Cardiac fibroblast (primary cell): ENCODE results near the gene FBXW11.
"Not testable (repeated sequence)": the region's sequence is repeated elsewhere in the genome, so short reads cannot be mapped to it uniquely, and the experiment has no call there.

Source experiments
- DNase-seq, 2 donors: peaks; one replicate each; pipeline versions ENCODE4 v3.0.0 to v3.0.0-alpha.2; 2010; ENCODE audit warnings: low read depth in 2 of 2
- H3K4me3 ChIP-seq, 2 donors: replicated peaks in 1 of 2; 1 replicate in 1 of 2; 2 replicates in 1 of 2; pipeline ENCODE4 v1.5.1; 2011; ENCODE audit warnings: low read depth in 2 of 2, low read length in 2 of 2, mild to moderate bottlenecking in 2 of 2, moderate library complexity in 1 of 2
- CTCF ChIP-seq: IDR thresholded peaks from one replicate; pipeline ENCODE4 v1.5.1; 2011; ENCODE audit warnings: low read depth, mild to moderate bottlenecking, low read length, inconsistent platforms

Gene FBXW11

GRCh38 chr5:171893290-171893886 lies 113.0 kb downstream of the FBXW11 start:
- no peak overlapping the region for H3K4me3 ChIP-seq
- DNase-seq, result peak; percentile 69 to 82
- TF ChIP-seq CTCF, result no peak

- H3K4me3 ChIP-seq, result no peak overlapping the region
- no peak for DNase-seq
- TF ChIP-seq CTCF, result no peak
Measured at GRCh38 chr5:171891595-171891994, 114.8 kb downstream of the FBXW11 start.

GRCh38 chr5:171891150-171891549 lies 115.3 kb downstream of the FBXW11 start:
- no peak for DNase-seq
- H3K4me3 ChIP-seq, result no peak overlapping the region
- TF ChIP-seq CTCF, result no peak

- H3K4me3 ChIP-seq, result no peak overlapping the region
- peak; percentile 48 to 78 for DNase-seq
- TF ChIP-seq CTCF, result no peak
Measured at GRCh38 chr5:171888051-171888481, 118.4 kb downstream of the FBXW11 start.

- not testable (repeated sequence) for H3K4me3 ChIP-seq, DNase-seq
Measured at GRCh38 chr5:171886037-171886436, 120.4 kb downstream of the FBXW11 start.

- no peak for DNase-seq
- TF ChIP-seq CTCF, result no peak
- H3K4me3 ChIP-seq, result no peak overlapping the region
Measured at GRCh38 chr5:171882118-171882517, 124.3 kb downstream of the FBXW11 start.

GRCh38 chr5:171874234-171874633 lies 132.2 kb downstream of the FBXW11 start:
- peak; percentile 77 to 81 for DNase-seq
- no peak overlapping the region for H3K4me3 ChIP-seq

More at GRCh38 chr5:171874234-171874633, 132.2 kb downstream of the FBXW11 start:
- TF ChIP-seq CTCF, result no peak
